H1 (cell line): ENCODE data around the gene DRD1.

Experiments used
- EGR1 ChIP-seq: IDR thresholded peaks from 2 replicates; pipeline ENCODE4 v1.6.1; 2011; ENCODE audit warnings: low read depth, low read length, borderline replicate concordance
- HDAC6 ChIP-seq: IDR thresholded peaks from one replicate; pipeline ENCODE4 v1.7.1; 2012; ENCODE audit warnings: low read depth, mild to moderate bottlenecking, inconsistent platforms, low read length, moderate library complexity
- POLR2A ChIP-seq, 2 experiments: IDR thresholded peaks; 1 replicate in 1 of 2; 2 replicates in 1 of 2; pipeline ENCODE4 v1.6.1; 2011; ENCODE audit warnings: low read depth in 2 of 2, low read length in 2 of 2, mild to moderate bottlenecking in 2 of 2; ENCODE audit errors: control extremely low read depth in 1 of 2
- POLR2AphosphoS5 ChIP-seq: IDR thresholded peaks from 2 replicates; pipeline ENCODE4 v1.6.1; 2011; ENCODE audit warnings: low read depth, low read length
- TF ChIP-seq, protein P1 (sequence below), 3 experiments: IDR thresholded peaks; 1 replicate in 2 of 3; 2 replicates in 1 of 3; pipeline versions ENCODE4 v1.5.1 to v1.6.1; 2011; ENCODE audit warnings: low read length in 3 of 3, mild to moderate bottlenecking in 3 of 3, inconsistent platforms in 2 of 3, low read depth in 1 of 3, moderate library complexity in 1 of 3; ENCODE audit not compliant: insufficient read depth in 1 of 3; ENCODE audit errors: control extremely low read depth in 1 of 3
- TF ChIP-seq, protein P2 (sequence below): IDR thresholded peaks from 2 replicates; pipeline ENCODE4 v1.6.1; 2012; ENCODE audit warnings: inconsistent platforms

DNA sequence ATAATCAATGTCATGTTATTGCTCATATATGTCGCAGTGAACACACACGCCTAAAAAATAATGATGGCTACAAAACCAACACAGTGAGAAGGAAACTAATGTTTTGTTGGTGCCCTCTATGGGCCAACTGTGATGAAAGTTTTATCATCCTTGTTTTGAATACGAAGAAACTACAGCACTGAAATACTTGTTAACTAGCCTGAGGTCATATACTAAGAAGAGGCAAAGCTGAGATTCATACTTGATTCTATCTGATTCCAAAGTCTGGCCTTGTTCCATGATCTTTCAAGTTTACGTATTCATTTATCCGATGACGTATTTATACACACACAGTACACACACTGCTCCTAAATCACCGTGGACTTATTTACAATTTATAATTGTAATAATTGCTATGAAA is 16.1 kb upstream of the DRD1 start:
- TF ChIP-seq POLR2AphosphoS5: no peak
- no peak for TF ChIP-seq POLR2A (IDR thresholded peaks at IDR 0.05; ENCODE audit: control extremely low read depth in 1 of 2, low read depth in 2 of 2, low read length in 2 of 2)
- TF ChIP-seq, protein P1, sequence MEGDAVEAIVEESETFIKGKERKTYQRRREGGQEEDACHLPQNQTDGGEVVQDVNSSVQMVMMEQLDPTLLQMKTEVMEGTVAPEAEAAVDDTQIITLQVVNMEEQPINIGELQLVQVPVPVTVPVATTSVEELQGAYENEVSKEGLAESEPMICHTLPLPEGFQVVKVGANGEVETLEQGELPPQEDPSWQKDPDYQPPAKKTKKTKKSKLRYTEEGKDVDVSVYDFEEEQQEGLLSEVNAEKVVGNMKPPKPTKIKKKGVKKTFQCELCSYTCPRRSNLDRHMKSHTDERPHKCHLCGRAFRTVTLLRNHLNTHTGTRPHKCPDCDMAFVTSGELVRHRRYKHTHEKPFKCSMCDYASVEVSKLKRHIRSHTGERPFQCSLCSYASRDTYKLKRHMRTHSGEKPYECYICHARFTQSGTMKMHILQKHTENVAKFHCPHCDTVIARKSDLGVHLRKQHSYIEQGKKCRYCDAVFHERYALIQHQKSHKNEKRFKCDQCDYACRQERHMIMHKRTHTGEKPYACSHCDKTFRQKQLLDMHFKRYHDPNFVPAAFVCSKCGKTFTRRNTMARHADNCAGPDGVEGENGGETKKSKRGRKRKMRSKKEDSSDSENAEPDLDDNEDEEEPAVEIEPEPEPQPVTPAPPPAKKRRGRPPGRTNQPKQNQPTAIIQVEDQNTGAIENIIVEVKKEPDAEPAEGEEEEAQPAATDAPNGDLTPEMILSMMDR (IDR thresholded peaks at IDR 0.05; ENCODE audit: control extremely low read depth in 1 of 3, insufficient read depth in 1 of 3, low read depth in 1 of 3, low read length in 3 of 3): peak in 1 of 3 experiments; percentile 49; a peak in 2 of 4 replicates
- TF ChIP-seq, protein P2, sequence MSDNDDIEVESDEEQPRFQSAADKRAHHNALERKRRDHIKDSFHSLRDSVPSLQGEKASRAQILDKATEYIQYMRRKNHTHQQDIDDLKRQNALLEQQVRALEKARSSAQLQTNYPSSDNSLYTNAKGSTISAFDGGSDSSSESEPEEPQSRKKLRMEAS: no peak
- TF ChIP-seq HDAC6: no peak
- TF ChIP-seq EGR1: no peak
